NCI-H1436 treated with DMSO at 0.1 percent for 48 hours (cell line): ENCODE measurements around the gene PHLDA1.

ENCODE experiments used
- DNase-seq: peaks from one replicate; lab custom pipeline; 2025; lab: John Stamatoyannopoulos, UW

Gene PHLDA1

GRCh38 chr12:76037130-76038103 is 5.8 kb upstream of the PHLDA1 start:
- peak; percentile 33 for DNase-seq

DNA sequence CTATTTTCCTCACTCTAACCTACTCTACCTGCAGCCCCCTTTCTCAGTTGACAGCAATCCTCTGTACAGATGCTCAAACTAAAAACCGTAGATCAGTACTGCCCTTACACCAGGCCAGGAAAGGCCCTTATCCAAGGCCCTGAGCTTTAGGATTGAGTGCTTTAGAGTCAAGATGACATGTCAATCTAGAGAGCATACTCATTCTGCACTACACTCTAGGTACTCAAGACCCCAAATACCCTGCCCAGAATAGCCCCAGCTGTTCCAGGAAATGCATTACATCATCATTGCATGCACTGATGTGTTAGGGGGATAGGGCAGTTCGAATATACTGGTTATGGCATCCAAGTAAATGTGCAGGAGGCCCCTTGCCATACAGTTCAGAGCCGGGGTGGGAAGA is 3.5 kb upstream of the PHLDA1 start:
- no peak for DNase-seq

- DNase-seq: no peak
These were observed 1.8 kb upstream of the PHLDA1 start for GRCh38 chr12:76033081-76034011.

- no peak for DNase-seq
These were observed 736 bp upstream of the PHLDA1 start for GRCh38 chr12:76032043-76032981.

GRCh38 chr12:76031081-76031413 is 529 bp downstream of the PHLDA1 start:
- no peak for DNase-seq

GRCh38 chr12:76030341-76031080 is 1.1 kb downstream of the PHLDA1 start:
- DNase-seq: no peak

DNA sequence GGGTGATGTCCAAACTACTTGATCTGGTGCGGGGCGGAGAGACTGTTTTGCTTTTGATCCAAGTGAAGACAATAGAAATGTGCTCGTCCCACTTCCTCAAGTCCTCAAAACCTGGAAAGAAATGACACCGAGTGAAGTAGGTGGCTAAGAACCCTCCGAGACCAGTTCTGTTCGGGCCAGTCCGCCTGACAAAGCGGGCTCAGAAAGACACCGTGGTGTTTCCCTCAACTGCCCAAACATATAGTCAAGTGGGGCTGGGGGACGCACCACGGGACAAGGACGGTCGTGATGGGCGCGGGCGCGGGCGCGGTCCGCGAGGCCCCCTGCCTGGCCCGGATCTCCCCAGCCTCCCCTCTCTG is 1.6 kb downstream of the PHLDA1 start:
- no peak for DNase-seq

DNA sequence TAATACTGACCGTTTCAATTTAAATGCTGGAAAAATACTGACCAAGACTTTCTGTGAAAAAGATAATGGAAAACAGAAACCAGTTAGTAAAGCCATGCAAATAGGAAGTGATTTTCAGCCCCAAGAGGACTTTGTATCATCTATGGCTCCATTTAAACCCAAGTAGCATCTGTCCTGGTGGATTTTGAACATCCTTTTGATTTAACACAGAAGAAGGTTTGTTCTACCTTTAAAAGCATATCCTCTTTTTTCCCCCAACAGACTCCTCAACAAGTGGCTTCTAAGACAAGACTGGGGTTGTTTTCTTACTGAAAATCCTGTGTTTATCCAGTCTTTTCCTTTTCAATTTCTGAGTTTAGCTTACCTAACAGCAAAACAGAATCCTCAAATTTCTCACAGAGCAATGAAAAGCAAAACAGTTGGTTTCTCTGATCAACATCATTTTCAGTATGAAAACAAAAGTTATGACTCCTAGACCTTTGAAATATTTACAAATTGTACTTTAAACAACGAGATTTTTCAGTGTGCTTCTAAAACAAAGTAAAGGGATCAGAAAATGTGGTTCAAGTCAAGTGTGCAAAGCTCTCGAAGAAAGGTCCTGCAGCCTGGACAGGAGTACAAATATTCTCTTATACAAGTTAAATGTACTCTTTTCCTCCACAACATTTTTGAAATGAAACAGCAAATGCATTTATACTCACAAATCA is 2.9 kb downstream of the PHLDA1 start:
- no peak for DNase-seq

DNA sequence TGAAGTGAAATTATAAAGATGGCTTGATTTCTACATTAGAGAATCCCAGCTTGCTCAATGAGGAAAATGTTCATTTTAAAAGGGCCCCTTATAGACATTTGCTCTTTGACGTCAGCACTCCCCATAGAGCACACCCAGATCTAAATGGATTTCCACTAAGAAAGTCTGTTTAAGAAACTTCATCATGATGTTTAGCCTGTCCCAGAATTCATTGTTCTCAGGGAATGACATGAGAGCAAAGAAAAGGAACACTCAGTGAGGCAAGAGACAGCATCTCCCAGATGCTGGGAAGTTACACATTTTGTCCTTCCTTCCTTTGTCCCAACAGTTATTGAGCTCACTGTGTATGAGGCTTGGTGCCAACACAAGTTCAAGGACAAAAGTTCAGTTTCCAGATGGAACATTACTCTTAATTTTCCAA is 4.9 kb downstream of the PHLDA1 start:
- DNase-seq: no peak

- DNase-seq: no peak
These were observed 5.7 kb downstream of the PHLDA1 start for GRCh38 chr12:76025601-76026575.

DNA sequence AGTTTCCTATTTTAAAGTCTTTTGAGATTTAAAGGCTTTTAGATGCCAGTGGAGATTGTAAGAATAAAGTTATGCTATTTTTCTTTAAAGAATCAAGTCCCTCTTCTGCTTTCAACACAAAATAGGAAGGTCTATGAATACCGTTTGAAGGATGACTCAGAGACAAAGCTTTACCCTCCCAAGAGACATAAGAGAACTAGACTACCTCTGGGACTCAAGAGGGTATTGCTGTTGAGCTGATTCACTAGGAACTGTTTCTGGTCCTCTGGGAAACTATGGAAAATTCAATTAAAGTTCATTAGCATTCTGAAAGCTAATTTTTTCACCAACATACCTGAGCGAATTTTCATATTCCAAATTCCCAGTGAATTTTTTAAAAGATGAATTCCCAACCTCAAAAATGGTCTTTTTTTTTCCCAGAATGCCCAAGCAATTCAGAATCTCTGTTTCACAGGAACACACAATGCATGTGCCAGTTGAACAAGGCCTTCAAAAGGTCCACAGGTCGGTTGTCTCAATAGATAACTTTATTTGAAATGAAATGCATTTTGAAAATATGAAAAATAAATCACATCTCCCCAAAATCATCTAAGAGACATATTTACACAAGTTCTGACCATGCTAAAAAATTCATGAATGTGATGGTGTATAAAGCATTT is 6.5 kb downstream of the PHLDA1 start:
- DNase-seq: no peak

GRCh38 chr12:76024102-76024781 is 7.3 kb downstream of the PHLDA1 start:
- no peak for DNase-seq

GRCh38 chr12:76023069-76023690 is 8.4 kb downstream of the PHLDA1 start:
- DNase-seq: no peak

GRCh38 chr12:76022506-76022905 is 9.1 kb downstream of the PHLDA1 start:
- no peak for DNase-seq

DNA sequence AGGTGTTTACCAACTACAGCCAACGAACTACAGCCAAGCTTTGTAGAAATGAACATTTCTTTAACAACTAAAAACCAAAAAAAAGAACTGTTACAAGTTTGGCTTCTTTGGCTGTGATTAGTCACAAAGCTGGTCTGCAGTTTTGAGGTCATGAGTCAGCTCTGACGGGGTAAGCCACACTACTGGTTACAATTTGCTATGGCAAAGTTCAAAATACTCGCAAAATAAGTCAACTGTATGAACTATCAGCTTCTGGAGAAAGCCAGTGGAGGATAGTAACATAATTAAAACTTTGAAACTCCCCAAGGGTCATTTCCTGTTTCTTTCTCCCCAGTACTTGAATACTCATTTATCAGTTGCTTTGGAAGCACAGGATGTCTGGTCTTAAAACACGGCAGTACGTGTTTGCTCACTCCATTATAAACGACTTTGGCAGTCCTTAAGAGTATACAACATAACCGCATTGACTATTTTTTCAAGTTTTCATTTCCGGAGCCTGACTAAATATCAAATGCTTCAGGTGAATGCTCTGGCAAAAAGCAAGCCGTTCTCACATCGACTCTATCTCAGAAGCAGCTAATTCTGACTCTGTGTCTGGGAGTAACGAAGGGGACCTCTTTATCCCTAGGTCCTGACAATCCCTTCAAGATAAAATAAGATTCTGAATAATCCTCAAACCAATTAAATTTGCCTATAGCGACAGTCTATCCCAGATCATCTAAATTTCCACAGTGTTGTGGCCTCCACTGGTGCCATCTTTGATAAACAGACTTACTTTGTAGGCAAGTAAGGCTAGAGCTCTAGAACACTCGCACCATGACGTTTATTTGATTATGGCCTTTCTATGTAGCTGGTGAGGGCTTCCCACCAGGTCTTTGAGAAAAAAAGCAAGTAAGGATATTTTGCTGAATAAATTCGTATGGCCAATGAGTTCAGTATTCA is 10.6 kb downstream of the PHLDA1 start:
- no peak for DNase-seq

DNA sequence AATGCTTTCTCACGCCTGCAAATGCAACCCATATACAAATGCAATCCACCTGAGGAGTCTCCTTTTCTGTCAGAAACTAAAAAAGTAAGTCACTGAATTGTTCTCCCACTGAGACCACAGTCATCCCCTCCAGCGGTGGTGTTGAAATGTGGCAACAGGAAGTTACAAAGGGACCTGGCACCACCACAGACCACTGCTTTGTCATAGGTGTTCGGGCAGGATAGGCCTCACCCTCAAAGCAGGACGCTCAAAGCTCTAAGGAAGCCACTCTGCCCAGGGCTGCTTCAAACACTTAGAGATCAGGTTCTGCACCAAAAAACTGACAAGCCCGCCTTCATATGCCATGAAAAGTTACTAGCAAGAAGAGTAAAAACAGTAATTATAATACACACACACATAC is 11.3 kb downstream of the PHLDA1 start:
- DNase-seq: no peak
